Progenitor cell of endocrine pancreas (in vitro differentiated cells): ENCODE results near the gene TSSC4. TPM values are rescaled to one million over a fixed set of nuclear protein-coding genes. Genes with fewer than 3 reads are reported as not detected.

Source experiments
- DNase-seq: peaks from one replicate; pipeline ENCODE4 v3.0.0; 2021; ENCODE audit warnings: low spot score; ENCODE audit not compliant: unreplicated experiment
- H3K27ac Mint-ChIP-seq: 2 replicates; pipeline ENCODE4 v1.8.0; 2021; ENCODE audit warnings: mild to moderate bottlenecking, moderate library complexity, mixed read lengths
- H3K27me3 Mint-ChIP-seq: 2 replicates; pipeline ENCODE4 v1.8.0; 2021; ENCODE audit warnings: mixed read lengths
- H3K36me3 Mint-ChIP-seq: 2 replicates; pipeline ENCODE4 v1.8.0; 2022; ENCODE audit warnings: mixed read lengths; ENCODE audit not compliant: insufficient read depth
- H3K4me1 Mint-ChIP-seq: 2 replicates; pipeline ENCODE4 v1.8.0; 2021; ENCODE audit warnings: low read depth, mixed read lengths
- H3K4me3 Mint-ChIP-seq: 2 replicates; pipeline ENCODE4 v1.8.0; 2021; ENCODE audit warnings: low read depth, mild to moderate bottlenecking, moderate library complexity, mixed read lengths
- H3K9me3 Mint-ChIP-seq: 2 replicates; pipeline ENCODE4 v1.8.0; 2021; ENCODE audit warnings: low read depth, mixed read lengths
- total RNA-seq: library from RNA; stranded (reverse); gene quantifications from 2 replicates; pipeline ENCODE4 v1.2.1, GENCODE V29; 2021
- TF ChIP-seq, protein P1 (sequence below): fragments of 200-600 bp; sonication (generic); IDR thresholded peaks from one replicate; pipeline ENCODE4 v1.5.0; 2021; ENCODE audit warnings: antibody characterized with exemption, mild to moderate bottlenecking; ENCODE audit not compliant: unreplicated experiment

Gene TSSC4
- total RNA-seq, 1 donor from 2014 or later, result 50.2 TPM

- Mint-ChIP-seq H3K27ac (no peak overlapping the region), H3K9me3 (peaks cover 3% of the 10 kb centered on the region), H3K4me3 (no peak overlapping the region), H3K27me3 (peaks cover 45% of the 10 kb centered on the region), H3K4me1 (no peaks in the 10 kb centered on the region), H3K36me3 (no peaks in the 10 kb centered on the region)
- DNase-seq, result no peak
- TF ChIP-seq, protein P1, sequence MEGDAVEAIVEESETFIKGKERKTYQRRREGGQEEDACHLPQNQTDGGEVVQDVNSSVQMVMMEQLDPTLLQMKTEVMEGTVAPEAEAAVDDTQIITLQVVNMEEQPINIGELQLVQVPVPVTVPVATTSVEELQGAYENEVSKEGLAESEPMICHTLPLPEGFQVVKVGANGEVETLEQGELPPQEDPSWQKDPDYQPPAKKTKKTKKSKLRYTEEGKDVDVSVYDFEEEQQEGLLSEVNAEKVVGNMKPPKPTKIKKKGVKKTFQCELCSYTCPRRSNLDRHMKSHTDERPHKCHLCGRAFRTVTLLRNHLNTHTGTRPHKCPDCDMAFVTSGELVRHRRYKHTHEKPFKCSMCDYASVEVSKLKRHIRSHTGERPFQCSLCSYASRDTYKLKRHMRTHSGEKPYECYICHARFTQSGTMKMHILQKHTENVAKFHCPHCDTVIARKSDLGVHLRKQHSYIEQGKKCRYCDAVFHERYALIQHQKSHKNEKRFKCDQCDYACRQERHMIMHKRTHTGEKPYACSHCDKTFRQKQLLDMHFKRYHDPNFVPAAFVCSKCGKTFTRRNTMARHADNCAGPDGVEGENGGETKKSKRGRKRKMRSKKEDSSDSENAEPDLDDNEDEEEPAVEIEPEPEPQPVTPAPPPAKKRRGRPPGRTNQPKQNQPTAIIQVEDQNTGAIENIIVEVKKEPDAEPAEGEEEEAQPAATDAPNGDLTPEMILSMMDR, result no peak
Measured at GRCh38 chr11:2436521-2437031, 36.0 kb downstream of the TSSC4 start.

GRCh38 chr11:2437516-2437915, 37.0 kb downstream of the TSSC4 start:
- H3K27me3 Mint-ChIP-seq, result peaks cover 52% of the 10 kb centered on the region
- TF ChIP-seq, protein P1, result no peak
- no peak for DNase-seq
- no peaks in the 10 kb centered on the region for H3K36me3 Mint-ChIP-seq
- peaks cover 3% of the 10 kb centered on the region for H3K9me3 Mint-ChIP-seq
- H3K4me1 Mint-ChIP-seq, result no peaks in the 10 kb centered on the region
- H3K4me3 Mint-ChIP-seq, result no peak overlapping the region
- no peak overlapping the region for H3K27ac Mint-ChIP-seq

DNA sequence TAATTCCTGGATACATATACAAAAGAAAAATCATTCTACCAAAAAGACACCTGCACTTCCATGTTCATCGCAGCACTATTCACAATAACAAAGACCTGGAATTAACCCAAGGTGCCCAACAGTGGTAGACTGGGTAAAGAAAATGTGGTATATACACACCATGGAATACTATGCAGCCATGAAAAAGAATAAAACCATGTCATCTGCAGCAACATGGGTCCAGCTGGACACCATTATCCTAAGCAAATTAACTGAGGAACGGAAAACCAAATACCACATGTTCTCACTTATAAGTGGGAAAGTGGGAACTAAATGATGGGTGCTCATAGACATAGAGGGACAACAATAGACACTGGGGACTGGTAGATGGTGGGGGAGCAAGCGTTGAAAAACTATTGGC, 39.3 kb downstream of the TSSC4 start:
- Mint-ChIP-seq H3K27ac (no peak overlapping the region), H3K9me3 (peaks cover 3% of the 10 kb centered on the region), H3K27me3 (peaks cover 63% of the 10 kb centered on the region), H3K4me1 (no peaks in the 10 kb centered on the region), H3K4me3 (no peak overlapping the region), H3K36me3 (no peaks in the 10 kb centered on the region)
- DNase-seq, result no peak
- TF ChIP-seq, protein P1, result no peak

- Mint-ChIP-seq H3K27me3 (peaks cover 67% of the 10 kb centered on the region), H3K4me3 (no peak overlapping the region), H3K27ac (no peak overlapping the region), H3K36me3 (no peaks in the 10 kb centered on the region), H3K4me1 (peaks cover 2% of the 10 kb centered on the region), H3K9me3 (peaks cover 3% of the 10 kb centered on the region)
- DNase-seq, result no peak
- TF ChIP-seq, protein P1, result no peak
Measured at GRCh38 chr11:2440646-2441045, 40.1 kb downstream of the TSSC4 start.

DNA sequence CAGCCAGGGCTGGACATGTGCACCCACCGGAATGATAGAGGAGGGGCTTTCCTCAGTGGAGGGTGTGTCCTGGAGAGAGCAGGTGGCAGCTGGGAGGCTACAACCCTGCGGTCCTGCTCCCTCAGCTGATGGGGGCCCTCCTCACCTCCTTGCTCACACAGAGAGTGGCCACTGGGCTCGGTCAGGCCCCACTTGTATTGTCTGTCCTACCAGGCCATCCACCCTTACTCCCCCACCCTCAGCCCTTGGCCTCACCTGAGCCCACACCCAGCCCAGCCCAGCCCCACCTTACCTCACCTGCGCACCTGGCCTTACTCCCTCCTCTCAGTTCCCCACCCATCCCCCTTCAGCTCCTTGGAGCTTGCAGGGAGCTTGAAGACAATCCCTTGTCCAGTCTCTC, 40.6 kb downstream of the TSSC4 start:
- no peaks in the 10 kb centered on the region for H3K36me3 Mint-ChIP-seq
- TF ChIP-seq, protein P1, result no peak
- DNase-seq, result no peak
- H3K9me3 Mint-ChIP-seq, result peaks cover 3% of the 10 kb centered on the region
- H3K4me1 Mint-ChIP-seq, result peaks cover 2% of the 10 kb centered on the region
- no peak overlapping the region for H3K4me3 Mint-ChIP-seq
- H3K27me3 Mint-ChIP-seq, result peaks cover 70% of the 10 kb centered on the region
- H3K27ac Mint-ChIP-seq, result no peak overlapping the region
